Endothelial cell (in vitro differentiated cells): ENCODE data around the gene PDE4D. TPM values are rescaled to one million over a fixed set of nuclear protein-coding genes. Genes with fewer than 3 reads are reported as not detected.

Source experiments
- DNase-seq: peaks from one replicate; pipeline ENCODE4 v3.0.0; 2021; ENCODE audit warnings: low spot score
- H3K27ac Mint-ChIP-seq: one replicate; pipeline ENCODE4 v1.8.0; 2021; ENCODE audit warnings: mixed read lengths, inconsistent platforms; ENCODE audit not compliant: unreplicated experiment
- H3K27me3 Mint-ChIP-seq: one replicate; pipeline ENCODE4 v1.8.0; 2021; ENCODE audit warnings: mild to moderate bottlenecking, moderate library complexity, mixed read lengths, inconsistent platforms; ENCODE audit not compliant: unreplicated experiment
- H3K36me3 Mint-ChIP-seq: one replicate; pipeline ENCODE4 v1.8.0; 2021; ENCODE audit warnings: mild to moderate bottlenecking, low read depth, mixed read lengths, inconsistent platforms; ENCODE audit not compliant: unreplicated experiment
- H3K4me1 Mint-ChIP-seq: one replicate; pipeline ENCODE4 v1.8.0; 2021; ENCODE audit warnings: mild to moderate bottlenecking, mixed read lengths, inconsistent platforms; ENCODE audit not compliant: unreplicated experiment
- H3K4me3 Mint-ChIP-seq: one replicate; pipeline ENCODE4 v1.8.0; 2021; ENCODE audit warnings: mild to moderate bottlenecking, mixed read lengths, inconsistent platforms; ENCODE audit not compliant: unreplicated experiment
- H3K9me3 Mint-ChIP-seq: one replicate; pipeline ENCODE4 v1.8.0; 2021; ENCODE audit warnings: mixed read lengths, inconsistent platforms; ENCODE audit not compliant: unreplicated experiment
- total RNA-seq: library from RNA; stranded (reverse); fragmentation: NEBNext Ultra II Directional; extraction: Animal tissue kit (Norgen Biotek cat#: 25700); gene quantifications from one replicate; pipeline ENCODE4 v1.2.1, GENCODE V29; 2021; ENCODE audit not compliant: unreplicated experiment
- TF ChIP-seq, protein P1 (sequence below): fragments of 200-600 bp; sonication (generic); IDR thresholded peaks from one replicate; pipeline ENCODE4 v1.5.0; 2021; ENCODE audit warnings: antibody characterized with exemption; ENCODE audit not compliant: unreplicated experiment

Gene PDE4D
- total RNA-seq, 1 donor from 2014 or later = 9.4 TPM

DNA sequence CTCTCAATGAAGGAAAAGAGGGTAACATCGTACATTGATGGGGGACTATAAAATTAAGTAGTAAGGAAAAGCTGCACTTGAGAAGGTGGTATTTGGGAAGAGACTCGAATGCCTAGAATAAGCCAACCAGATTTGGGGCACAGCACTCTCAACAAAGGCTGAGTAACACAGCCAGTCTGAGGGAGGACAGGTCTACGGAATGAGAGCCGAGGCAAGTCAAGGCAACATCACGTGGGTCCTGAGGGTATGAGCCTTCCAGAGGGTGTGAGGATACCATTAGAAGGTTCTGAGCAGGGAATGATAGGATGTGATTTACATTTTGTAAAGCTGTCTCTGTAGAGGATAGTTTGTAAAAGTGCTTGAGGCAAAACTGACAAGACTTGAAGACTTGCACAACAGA is 876.6 kb downstream of the PDE4D start:
- TF ChIP-seq, protein P1, sequence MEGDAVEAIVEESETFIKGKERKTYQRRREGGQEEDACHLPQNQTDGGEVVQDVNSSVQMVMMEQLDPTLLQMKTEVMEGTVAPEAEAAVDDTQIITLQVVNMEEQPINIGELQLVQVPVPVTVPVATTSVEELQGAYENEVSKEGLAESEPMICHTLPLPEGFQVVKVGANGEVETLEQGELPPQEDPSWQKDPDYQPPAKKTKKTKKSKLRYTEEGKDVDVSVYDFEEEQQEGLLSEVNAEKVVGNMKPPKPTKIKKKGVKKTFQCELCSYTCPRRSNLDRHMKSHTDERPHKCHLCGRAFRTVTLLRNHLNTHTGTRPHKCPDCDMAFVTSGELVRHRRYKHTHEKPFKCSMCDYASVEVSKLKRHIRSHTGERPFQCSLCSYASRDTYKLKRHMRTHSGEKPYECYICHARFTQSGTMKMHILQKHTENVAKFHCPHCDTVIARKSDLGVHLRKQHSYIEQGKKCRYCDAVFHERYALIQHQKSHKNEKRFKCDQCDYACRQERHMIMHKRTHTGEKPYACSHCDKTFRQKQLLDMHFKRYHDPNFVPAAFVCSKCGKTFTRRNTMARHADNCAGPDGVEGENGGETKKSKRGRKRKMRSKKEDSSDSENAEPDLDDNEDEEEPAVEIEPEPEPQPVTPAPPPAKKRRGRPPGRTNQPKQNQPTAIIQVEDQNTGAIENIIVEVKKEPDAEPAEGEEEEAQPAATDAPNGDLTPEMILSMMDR = no peak
- no peak overlapping the region for H3K4me3 Mint-ChIP-seq

DNA sequence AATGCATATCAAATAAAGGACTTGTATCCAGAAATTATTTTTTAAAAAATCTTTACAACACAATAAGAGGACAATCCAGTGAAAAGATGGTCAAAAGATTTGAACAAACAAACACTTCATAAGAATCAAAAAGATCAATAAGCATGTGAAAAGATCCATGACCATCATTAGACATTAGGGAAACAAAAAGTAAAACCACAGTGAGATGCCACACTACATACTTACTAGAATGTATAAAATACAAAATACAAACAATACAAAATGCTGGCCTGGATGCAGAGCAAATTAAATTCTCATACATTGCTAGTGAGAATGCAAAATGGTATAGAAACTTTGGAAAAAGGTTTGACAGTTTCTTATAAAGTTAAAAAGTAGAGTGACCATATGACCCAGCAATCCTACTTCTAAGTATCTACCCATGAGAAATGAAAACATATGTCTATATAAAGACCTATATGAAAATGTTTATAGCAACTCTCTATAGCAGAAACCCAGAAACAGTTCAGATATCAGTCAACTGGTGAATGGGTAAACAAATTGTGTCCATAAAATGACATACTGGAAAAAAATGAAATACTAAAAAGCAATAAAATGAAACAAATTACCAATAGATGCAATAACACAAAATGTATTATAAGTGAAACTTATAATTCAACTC is 884.6 kb downstream of the PDE4D start:
- H3K9me3 Mint-ChIP-seq = no peaks in the 10 kb centered on the region
- TF ChIP-seq, protein P1 = no peak
- peaks cover 5% of the 10 kb centered on the region for H3K36me3 Mint-ChIP-seq
- H3K4me1 Mint-ChIP-seq = no peaks in the 10 kb centered on the region
- no peaks in the 10 kb centered on the region for H3K27me3 Mint-ChIP-seq
- no peak for DNase-seq
- no peak overlapping the region for H3K27ac Mint-ChIP-seq
- H3K4me3 Mint-ChIP-seq = no peak overlapping the region

More for the DNA sequence above, 876.6 kb downstream of the PDE4D start:
- H3K36me3 Mint-ChIP-seq = no peaks in the 10 kb centered on the region
- H3K4me1 Mint-ChIP-seq = peaks cover 3% of the 10 kb centered on the region
- no peaks in the 10 kb centered on the region for H3K27me3 Mint-ChIP-seq
- DNase-seq = no peak
- no peak overlapping the region for H3K27ac Mint-ChIP-seq
- H3K9me3 Mint-ChIP-seq = no peaks in the 10 kb centered on the region

DNA sequence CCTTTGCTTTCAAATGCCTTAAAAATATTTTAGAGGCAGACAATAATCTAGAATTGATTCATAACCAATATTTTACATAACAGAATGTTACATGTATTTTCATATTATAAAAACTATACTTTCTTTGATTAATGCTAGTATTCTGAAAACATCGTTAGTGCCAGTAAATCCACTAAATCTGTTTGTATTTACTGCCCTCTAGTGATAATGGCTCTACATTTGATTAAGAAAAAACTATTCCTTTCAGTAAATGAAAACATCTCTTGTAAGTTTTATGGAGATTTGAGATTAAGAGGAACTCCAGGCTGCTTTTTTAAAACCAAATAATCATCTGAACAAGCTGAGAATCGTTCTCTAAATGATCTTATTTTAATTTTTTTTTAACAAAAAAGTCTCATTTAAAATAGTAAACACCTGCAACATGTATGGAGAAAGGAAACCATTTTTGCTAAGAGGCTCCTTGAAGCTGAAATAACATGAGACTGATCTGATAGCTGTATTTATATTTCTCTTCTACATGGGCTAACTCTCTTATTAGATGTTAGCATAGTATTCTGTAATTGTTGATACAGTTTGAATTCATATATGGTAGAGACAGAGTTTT is 886.0 kb downstream of the PDE4D start:
- TF ChIP-seq, protein P1 = peak; percentile 41
- DNase-seq = no peak
- no peaks in the 10 kb centered on the region for H3K9me3 Mint-ChIP-seq
- H3K27ac Mint-ChIP-seq = no peak overlapping the region
- peaks cover 5% of the 10 kb centered on the region for H3K36me3 Mint-ChIP-seq
- H3K4me1 Mint-ChIP-seq = no peaks in the 10 kb centered on the region
- no peaks in the 10 kb centered on the region for H3K27me3 Mint-ChIP-seq
- no peak overlapping the region for H3K4me3 Mint-ChIP-seq

DNA sequence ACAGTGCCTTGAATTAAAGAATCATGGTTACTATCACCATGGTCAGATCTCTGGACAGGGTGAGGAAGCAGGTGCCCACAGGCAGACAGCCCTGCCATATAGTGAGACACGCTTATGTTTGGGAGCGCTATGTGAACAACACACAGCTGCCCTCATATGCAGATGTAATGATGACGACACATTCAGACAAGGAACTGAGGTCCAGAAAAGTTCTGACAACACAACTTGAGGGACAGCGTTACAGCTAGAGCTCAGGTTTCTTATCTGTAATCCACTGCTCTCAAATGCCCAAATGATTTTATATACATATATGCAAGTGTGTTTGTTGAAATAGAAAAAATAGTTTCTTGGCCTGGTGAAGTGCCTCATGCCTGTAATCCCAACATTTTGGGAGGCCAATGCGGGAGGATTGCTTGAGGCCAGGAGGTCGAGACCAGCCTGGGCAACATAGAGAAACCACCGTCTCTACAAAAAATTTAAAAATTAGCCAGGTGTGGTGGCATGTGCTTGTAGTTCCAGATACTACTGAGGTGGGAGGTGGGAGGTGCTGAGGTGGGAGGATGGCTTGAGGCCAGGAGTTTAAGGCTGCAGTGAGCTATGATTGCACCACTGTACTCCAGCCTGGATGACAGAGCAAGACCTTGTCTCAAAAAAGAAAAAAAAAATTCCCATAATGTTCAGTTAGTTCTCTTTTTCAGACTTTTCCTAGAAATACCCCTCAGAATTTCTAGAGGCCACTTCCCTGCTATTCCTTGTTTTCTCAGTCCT is 887.4 kb downstream of the PDE4D start:
- Mint-ChIP-seq H3K4me1 (no peaks in the 10 kb centered on the region), H3K9me3 (no peaks in the 10 kb centered on the region), H3K27ac (no peak overlapping the region), H3K27me3 (peaks cover 2% of the 10 kb centered on the region), H3K4me3 (no peak overlapping the region), H3K36me3 (no peaks in the 10 kb centered on the region)
- TF ChIP-seq, protein P1 = no peak
- no peak for DNase-seq

DNA sequence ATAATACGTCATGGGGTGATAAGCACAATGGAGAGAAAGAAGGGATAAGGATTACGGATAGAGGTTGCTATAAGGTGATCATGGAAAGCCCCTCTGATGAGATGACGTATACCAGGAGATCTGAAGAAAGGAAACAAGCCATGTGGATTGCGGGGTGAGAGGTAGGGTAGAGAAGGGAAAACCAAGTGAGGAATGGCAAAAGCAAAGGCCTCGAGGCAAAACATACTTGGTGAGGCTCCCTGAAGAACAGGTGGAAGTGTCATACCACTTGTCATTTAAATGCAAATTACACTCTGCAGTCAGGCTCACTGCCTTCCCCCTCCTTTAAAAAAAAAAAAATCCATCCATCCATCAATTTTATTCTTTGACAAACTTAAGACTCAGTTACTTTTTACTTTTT is 889.9 kb downstream of the PDE4D start:
- Mint-ChIP-seq H3K27ac (no peak overlapping the region), H3K36me3 (no peaks in the 10 kb centered on the region), H3K27me3 (peaks cover 2% of the 10 kb centered on the region), H3K4me1 (no peaks in the 10 kb centered on the region), H3K4me3 (no peak overlapping the region), H3K9me3 (no peaks in the 10 kb centered on the region)
- TF ChIP-seq, protein P1 = no peak
- no peak for DNase-seq
